Ishikawa (cell line): ENCODE measurements around the gene HOMER2.

ENCODE experiments used
- CEBPB ChIP-seq: IDR thresholded peaks from 2 replicates; pipeline ENCODE4 v1.6.1; 2012
- CREB1 ChIP-seq: IDR thresholded peaks from 2 replicates; pipeline ENCODE4 v1.6.1; 2012; ENCODE audit warnings: low read depth
- EGR1 ChIP-seq: IDR thresholded peaks from 2 replicates; pipeline ENCODE4 v1.6.1; 2012
- EP300 ChIP-seq: IDR thresholded peaks from 2 replicates; pipeline ENCODE4 v1.6.1; 2012; ENCODE audit warnings: borderline replicate concordance
- FOXM1 ChIP-seq: IDR thresholded peaks from 2 replicates; pipeline ENCODE4 v1.6.1; 2012; ENCODE audit warnings: low read depth, borderline replicate concordance
- MAX ChIP-seq: IDR thresholded peaks from 2 replicates; pipeline ENCODE4 v1.6.1; 2012
- NFIC ChIP-seq: IDR thresholded peaks from 2 replicates; pipeline ENCODE4 v1.6.1; 2012
- RAD21 ChIP-seq: IDR thresholded peaks from 2 replicates; pipeline ENCODE4 v1.6.1; 2012; ENCODE audit warnings: low read depth
- TAF1 ChIP-seq: IDR thresholded peaks from 2 replicates; pipeline ENCODE4 v1.6.1; 2012; ENCODE audit warnings: low read depth, mild to moderate bottlenecking
- TCF12 ChIP-seq: IDR thresholded peaks from 2 replicates; pipeline ENCODE4 v1.6.1; 2012; ENCODE audit warnings: low read depth
- TEAD4 ChIP-seq: IDR thresholded peaks from 2 replicates; pipeline ENCODE4 v1.6.1; 2012
- USF1 ChIP-seq: IDR thresholded peaks from 2 replicates; pipeline ENCODE4 v1.6.1; 2012
- YY1 ChIP-seq: IDR thresholded peaks from 2 replicates; pipeline ENCODE4 v1.6.1; 2012; ENCODE audit warnings: low read depth
- ZBTB7A ChIP-seq: IDR thresholded peaks from 2 replicates; pipeline ENCODE4 v1.6.1; 2012; ENCODE audit warnings: low read depth
- TF ChIP-seq, protein P1 (sequence below): IDR thresholded peaks from 2 replicates; pipeline ENCODE4 v1.6.1; 2012; ENCODE audit warnings: low read depth, mild to moderate bottlenecking

HOMER2 gene

DNA sequence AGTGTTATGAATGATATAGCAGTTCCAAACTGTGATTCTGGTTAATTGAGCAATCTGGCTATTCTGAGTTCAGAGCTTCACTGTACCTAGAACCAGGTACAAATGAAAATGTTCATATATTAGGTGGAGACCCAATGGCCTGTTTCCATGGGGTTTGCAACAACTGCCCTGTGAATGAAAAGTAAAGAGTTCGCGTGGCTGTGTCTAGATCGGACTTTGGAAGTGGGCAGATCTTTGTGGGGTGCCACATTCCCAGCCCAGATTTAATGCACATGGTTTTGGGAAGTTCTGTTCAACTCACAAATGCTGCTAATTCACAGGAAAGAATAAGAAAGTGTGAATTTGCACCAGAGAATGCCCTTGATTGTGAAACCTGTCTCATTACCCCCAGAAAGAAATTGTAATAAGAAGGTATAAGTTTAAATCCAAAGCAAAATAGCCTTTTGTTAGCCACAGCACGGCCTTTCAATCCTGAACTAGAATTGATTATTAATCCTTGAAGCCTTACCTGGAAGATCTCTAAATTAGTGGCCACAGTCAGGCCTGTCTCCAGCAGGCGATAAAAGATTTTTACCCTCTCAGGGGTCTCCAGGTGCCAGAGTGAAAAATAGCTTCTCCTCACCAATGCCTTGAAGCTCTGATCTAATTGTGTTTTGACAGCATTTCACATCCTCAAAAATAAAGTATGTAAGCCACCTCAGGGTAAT, 120.5 kb downstream of the HOMER2 start:
- TF ChIP-seq USF1 (no peak), TCF12 (no peak), FOXM1 (no peak), CEBPB (no peak), CREB1 (no peak), NFIC (no peak), RAD21 (no peak)

GRCh38 chr15:82830427-82831173, 121.9 kb downstream of the HOMER2 start:
- no peak for TF ChIP-seq EGR1
- peak; percentile 81 for TF ChIP-seq USF1
- TF ChIP-seq, protein P1, sequence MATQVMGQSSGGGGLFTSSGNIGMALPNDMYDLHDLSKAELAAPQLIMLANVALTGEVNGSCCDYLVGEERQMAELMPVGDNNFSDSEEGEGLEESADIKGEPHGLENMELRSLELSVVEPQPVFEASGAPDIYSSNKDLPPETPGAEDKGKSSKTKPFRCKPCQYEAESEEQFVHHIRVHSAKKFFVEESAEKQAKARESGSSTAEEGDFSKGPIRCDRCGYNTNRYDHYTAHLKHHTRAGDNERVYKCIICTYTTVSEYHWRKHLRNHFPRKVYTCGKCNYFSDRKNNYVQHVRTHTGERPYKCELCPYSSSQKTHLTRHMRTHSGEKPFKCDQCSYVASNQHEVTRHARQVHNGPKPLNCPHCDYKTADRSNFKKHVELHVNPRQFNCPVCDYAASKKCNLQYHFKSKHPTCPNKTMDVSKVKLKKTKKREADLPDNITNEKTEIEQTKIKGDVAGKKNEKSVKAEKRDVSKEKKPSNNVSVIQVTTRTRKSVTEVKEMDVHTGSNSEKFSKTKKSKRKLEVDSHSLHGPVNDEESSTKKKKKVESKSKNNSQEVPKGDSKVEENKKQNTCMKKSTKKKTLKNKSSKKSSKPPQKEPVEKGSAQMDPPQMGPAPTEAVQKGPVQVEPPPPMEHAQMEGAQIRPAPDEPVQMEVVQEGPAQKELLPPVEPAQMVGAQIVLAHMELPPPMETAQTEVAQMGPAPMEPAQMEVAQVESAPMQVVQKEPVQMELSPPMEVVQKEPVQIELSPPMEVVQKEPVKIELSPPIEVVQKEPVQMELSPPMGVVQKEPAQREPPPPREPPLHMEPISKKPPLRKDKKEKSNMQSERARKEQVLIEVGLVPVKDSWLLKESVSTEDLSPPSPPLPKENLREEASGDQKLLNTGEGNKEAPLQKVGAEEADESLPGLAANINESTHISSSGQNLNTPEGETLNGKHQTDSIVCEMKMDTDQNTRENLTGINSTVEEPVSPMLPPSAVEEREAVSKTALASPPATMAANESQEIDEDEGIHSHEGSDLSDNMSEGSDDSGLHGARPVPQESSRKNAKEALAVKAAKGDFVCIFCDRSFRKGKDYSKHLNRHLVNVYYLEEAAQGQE = no peak

DNA sequence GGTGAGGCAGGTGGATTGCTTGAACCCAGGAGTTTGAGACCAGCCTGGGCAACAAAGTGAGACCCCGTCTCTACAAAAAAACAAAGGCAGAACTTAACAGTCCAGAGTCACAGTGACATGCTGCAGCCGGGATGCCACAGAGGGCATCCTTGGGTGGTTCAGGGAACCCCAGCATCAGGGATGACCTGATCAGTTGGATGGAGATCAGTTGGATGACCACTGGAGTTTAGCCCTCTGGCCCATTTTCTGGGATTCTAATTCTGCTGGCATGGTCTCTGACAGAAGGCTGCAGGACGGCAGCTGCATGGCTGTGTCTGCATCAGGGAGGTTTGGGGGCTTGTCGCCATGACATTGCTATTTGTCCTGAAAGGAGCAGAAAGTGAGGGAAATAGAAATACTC, 123.3 kb downstream of the HOMER2 start:
- no peak for TF ChIP-seq CREB1
- no peak for TF ChIP-seq FOXM1
- no peak for TF ChIP-seq TEAD4
- no peak for TF ChIP-seq YY1
- TF ChIP-seq TAF1 = no peak
- TF ChIP-seq, protein P1 = no peak
- no peak for TF ChIP-seq TCF12
- TF ChIP-seq RAD21 = no peak
- TF ChIP-seq USF1 = no peak
- no peak for TF ChIP-seq ZBTB7A
- no peak for TF ChIP-seq MAX
- TF ChIP-seq EGR1 = no peak

GRCh38 chr15:82828075-82828474, 124.4 kb downstream of the HOMER2 start:
- no peak for TF ChIP-seq TEAD4

DNA sequence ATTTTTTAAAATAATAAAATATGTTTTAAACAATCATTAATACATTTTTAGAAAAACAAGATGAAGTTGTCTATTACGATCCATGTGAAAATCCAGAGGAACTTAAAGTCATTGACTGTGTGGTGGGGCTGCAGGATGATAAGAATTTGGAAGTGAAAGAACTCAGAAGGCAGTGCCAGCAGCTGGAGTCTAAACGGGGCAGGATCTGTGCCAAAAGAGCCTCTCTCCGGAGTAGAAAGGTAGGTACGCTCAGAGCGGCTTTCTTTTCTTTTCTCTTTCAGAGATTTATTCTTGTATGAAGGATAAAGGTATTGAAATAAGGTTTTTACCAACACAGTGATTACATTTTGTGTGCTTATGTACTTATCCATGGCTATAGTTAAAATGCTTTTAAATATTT, 129.5 kb downstream of the HOMER2 start:
- TF ChIP-seq EP300 = no peak
- no peak for TF ChIP-seq NFIC
- no peak for TF ChIP-seq EGR1
- no peak for TF ChIP-seq MAX

- TF ChIP-seq NFIC (no peak), TCF12 (no peak), CREB1 (no peak), EGR1 (no peak), TEAD4 (no peak), MAX (no peak), ZBTB7A (no peak), FOXM1 (no peak), EP300 (no peak), RAD21 (no peak)
- TF ChIP-seq, protein P1 = no peak
Measured at GRCh38 chr15:82820128-82820527, 132.4 kb downstream of the HOMER2 start.
